ENCODE results near the gene MAP1LC3B2. TPM values are rescaled to one million over a fixed set of nuclear protein-coding genes. Genes with fewer than 3 reads are reported as not detected.

Gene MAP1LC3B2
- polyA plus RNA-seq, 1 donor from 2014 or later: 6.9 TPM

DNA sequence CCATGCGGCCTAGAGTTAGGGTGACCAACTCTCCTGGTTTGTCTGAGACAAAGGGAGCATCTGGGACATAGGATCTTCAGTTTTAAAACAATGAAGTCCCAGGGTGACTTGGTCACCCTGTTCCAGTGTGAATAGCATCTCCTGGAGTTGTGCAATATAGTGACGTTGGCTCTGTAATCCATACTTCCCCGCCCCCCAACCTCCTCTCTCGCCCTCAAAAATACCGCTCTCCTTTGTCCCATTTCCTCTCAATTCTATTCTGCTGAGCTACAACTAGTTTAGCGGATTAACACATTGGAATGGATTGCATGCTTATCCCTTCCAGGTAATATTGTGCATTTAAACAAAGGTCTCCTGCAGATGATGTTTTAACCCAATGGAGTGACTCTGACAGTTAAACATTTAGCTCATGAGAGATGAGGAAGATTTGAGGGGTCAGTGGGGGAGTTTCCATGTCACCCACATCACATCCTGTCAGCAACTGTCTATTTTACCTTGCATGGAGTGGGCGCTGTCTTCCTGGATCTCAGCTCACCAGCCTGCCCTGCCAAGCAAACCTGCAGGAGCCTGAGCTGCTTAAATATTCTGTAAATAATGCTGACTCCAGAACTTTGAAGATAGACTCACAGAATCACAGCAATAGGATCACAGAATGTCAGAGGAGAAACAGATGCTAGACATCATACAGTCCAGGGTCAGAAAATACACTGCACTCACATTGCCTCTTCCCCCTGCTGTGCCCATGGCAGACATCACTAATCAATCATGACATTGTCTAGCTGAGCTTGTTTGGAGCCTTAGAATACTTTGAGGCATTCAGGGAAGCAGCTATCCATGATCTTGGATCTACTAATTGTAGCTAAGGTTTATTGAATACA is 43.0 kb downstream of the MAP1LC3B2 start:
- Mint-ChIP-seq H3K9me3 (no peaks in the 10 kb centered on the region), H3K4me3 (no peak overlapping the region), H3K4me1 (peaks cover 0 to 7% (median 3%) of the 10 kb centered on the region in 3 donors), H3K27me3 (peaks cover 10% of the 10 kb centered on the region), H3K27ac (no peak overlapping the region), H3K36me3 (peaks cover 7% of the 10 kb centered on the region)

DNA sequence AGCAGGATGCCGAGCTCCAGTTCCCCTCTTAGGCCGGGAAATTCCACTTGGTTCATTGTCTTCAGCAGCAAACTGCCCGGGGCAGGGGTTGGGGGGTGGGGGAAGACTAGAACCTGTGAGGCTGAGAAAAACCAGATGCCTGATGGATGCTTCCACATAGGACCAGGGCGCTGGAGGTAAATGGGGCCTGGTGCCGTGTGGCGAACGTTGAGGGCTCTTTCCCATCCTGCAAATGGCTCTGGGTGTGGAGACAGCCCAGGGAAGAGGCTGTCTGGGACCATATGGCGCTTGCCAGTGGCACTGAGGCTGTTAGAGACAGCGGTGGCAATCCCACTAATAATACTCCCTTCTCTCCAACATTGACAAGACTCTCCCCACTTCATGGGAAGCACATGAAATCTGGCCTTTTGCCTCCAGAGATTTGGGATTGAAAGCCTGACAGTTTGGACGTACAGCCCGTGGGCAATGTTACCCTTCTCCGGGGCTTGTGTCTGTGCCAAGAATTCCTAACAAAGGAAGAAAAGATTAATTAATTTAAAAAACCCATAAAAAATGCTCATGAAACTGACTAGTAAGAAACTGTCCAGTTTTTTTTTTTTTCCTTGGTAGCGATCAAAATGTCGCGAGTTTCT is 44.5 kb downstream of the MAP1LC3B2 start:
- H3K4me1 Mint-ChIP-seq: peaks cover 0 to 7% (median 3%) of the 10 kb centered on the region in 3 donors
- no peak overlapping the region for H3K4me3 Mint-ChIP-seq
- peaks cover 7% of the 10 kb centered on the region for H3K36me3 Mint-ChIP-seq
- H3K27me3 Mint-ChIP-seq: peaks cover 10% of the 10 kb centered on the region
- no peak overlapping the region for H3K27ac Mint-ChIP-seq
- no peaks in the 10 kb centered on the region for H3K9me3 Mint-ChIP-seq

DNA sequence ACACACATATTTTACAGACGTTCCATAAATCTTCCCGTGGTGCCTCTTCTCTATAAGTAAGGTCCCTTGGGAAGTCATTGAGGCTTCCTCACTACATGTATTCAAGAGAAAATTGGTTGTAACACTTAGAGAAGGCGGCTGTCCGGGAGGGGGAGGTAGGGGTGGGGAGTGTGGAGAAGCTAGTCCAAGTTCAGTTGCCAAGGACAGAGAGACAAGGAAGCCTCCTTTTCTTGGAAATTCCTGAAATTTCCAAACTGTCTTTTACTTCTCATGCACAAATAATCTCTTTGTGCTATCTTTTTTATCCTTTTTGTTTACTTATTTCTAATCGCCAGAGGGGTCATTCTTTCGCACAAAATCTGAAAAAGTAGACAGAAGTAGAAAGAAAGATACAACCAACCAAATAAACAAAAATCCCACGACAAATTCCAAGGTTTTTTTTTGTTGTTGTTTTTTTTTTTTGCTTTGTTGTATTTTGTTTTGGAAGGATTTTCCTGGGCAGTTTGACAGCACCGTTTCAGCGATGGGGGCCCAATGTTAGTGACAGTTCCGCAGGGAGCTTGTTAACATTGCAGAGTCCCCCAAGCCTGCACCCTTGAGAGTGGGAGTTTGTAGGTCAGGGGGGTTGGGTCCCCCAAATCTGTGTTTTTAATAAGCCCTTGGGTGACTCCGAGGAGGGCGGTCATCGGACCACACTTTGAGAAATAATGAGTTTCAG is 45.2 kb downstream of the MAP1LC3B2 start:
- Mint-ChIP-seq H3K27me3 (peaks cover 10% of the 10 kb centered on the region), H3K36me3 (peaks cover 7% of the 10 kb centered on the region), H3K4me1 (peaks cover 0 to 5% (median 3%) of the 10 kb centered on the region in 3 donors), H3K4me3 (no peak overlapping the region), H3K27ac (no peak overlapping the region), H3K9me3 (no peaks in the 10 kb centered on the region)

DNA sequence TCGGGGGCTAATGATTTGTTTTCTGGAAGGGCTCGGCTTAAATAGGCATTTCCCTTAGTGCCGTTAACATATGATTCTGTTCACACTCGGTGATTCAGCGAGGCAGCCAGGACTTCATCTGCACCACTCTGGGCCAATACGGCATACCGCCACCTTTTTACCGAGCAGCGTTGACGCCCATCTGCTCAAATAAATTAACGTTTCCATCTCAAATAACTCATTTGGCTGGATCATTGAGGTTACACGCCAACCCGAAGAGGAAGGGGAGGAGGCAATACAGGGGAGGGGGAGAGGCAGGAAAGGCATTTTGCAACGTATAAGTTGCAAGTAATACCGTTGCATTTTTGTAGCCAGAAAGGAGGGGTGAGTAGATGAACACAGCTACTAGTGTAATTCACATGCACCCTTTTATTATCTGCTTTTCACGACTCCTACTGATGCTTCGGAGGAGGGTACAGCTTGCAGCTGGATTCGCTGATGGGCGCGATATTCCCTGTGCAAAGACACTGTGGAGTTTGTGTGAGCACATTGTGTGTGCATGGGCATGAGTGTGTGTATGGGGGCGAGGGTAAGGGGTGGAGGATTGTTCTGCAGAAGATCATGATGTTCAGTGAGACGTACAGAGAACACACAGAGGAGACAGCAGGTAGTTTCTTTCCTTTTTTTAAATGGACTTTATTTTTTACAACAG is 45.9 kb downstream of the MAP1LC3B2 start:
- H3K4me1 Mint-ChIP-seq: peaks cover 0 to 3% (median 2%) of the 10 kb centered on the region in 3 donors
- H3K36me3 Mint-ChIP-seq: peaks cover 7% of the 10 kb centered on the region
- no peak overlapping the region for H3K27ac Mint-ChIP-seq
- H3K9me3 Mint-ChIP-seq: no peaks in the 10 kb centered on the region
- H3K27me3 Mint-ChIP-seq: peaks cover 10% of the 10 kb centered on the region
- H3K4me3 Mint-ChIP-seq: no peak overlapping the region

DNA sequence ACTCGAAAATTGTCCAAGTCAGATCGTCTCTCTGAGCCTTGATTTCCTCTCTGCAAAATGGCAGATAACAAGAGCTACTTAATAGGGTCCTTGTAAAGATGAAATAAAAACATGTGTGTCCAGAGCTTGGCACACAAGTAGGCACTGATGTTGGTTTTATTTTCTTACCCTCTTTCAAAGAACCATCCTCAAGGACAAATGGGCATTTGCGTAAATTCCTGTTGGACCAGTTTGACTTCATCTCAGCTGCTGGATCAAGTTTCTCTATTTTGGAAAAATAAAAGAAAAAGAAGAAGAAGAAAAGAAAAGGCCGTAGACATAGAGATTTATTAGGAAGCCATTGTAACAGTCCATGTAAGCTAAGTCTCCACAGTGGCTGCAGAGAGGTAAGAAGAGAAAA is 47.2 kb downstream of the MAP1LC3B2 start:
- Mint-ChIP-seq H3K27ac (no peak overlapping the region), H3K4me3 (no peak overlapping the region), H3K4me1 (peaks cover 3 to 6% (median 4%) of the 10 kb centered on the region in 3 donors), H3K9me3 (no peaks in the 10 kb centered on the region), H3K27me3 (peaks cover 10% of the 10 kb centered on the region), H3K36me3 (peaks cover 9% of the 10 kb centered on the region)

DNA sequence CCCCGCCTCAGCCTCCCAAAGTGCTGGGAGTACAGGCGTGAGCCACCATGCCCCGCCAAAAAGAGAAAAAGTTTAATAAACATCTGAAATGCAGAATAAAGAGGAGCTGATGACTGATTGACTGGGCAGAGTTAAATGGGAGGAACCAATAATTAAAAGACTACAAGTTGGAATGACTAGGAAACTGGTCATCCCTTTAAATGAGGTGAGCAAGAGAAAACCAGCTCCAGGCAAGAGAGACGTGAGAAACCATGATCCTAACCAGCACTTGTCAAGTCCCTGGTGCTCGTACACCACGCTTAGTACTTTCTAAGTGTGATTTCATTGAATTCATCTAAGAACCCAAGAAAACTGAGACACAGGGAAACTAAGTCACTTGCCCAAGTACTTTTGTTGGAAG is 47.9 kb downstream of the MAP1LC3B2 start:
- H3K27ac Mint-ChIP-seq: no peak overlapping the region
- no peak overlapping the region for H3K4me3 Mint-ChIP-seq
- H3K9me3 Mint-ChIP-seq: no peaks in the 10 kb centered on the region
- H3K36me3 Mint-ChIP-seq: peaks cover 9% of the 10 kb centered on the region
- peaks cover 3 to 6% (median 4%) of the 10 kb centered on the region in 3 donors for H3K4me1 Mint-ChIP-seq
- peaks cover 10% of the 10 kb centered on the region for H3K27me3 Mint-ChIP-seq

DNA sequence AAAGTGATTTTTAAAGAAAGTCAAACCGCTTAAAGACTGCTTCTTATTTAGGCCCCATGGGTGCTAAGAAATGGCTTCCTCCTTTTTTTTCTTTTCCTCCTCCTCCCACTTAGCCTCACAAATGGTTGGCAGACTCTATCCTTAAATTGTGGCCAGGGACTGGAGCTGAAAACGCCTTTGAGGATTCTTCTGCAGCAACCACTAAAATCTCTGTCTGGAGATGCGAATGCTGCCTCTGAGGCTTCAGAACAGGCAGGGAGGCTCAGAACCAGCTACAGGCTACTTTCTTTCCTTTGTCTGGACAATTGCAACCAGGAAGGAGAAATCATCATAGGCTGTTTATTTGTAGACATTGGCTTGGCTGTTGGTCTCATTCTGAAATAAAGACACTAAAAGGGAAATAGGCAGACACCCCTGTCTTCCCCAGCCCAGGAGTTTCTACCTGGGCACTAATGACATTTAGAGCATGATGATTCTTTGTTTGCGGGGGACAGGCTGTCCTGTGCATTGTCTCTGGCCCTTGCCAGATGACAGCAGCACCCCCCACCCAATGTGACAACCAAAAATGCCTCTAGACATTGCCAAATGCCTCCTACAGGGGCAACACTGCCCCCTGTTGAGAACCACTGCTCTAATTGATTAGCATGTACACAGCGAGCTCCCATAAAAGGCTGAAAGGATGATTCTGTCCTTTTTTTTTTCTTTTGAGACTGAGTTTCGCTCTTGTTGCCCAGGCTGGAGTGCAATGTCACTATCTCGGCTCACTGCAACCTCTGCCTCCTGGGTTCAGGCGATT is 50.3 kb downstream of the MAP1LC3B2 start:
- Mint-ChIP-seq H3K27ac (no peak overlapping the region), H3K4me3 (peak overlapping the region in 1 of 4 donors; percentile 5), H3K9me3 (no peaks in the 10 kb centered on the region), H3K36me3 (peaks cover 9% of the 10 kb centered on the region), H3K27me3 (peaks cover 16% of the 10 kb centered on the region), H3K4me1 (peaks cover 3 to 6% (median 4%) of the 10 kb centered on the region in 3 donors)

DNA sequence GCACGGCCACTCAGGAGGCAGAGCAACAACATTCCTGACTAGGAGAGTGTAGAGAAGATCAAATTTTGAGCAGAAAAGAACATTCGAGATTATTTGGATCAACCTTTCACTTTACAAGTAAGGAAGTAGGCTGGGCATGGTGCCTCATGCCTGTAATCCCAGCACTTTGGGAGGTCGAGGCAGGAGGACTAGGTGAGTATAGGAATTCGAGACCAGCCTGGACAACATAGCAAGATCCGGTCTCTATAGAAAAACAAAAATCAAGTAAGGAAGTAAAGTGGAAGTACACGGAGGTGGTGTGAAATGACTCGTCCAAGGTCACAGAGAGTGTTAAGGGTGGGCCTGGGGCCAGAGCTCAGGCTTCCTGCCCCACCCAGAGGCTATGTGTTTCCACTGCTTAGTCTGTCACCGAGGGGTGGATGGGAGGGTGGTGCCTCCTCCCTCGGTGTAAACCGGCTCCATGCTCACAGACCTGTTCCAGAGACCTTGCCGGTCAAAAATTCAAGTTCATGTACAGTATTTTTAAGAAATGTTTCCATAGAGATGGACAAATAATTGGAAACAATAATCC is 51.9 kb downstream of the MAP1LC3B2 start:
- H3K27me3 Mint-ChIP-seq: peaks cover 6% of the 10 kb centered on the region
- no peaks in the 10 kb centered on the region for H3K9me3 Mint-ChIP-seq
- peaks cover 0 to 6% (median 2%) of the 10 kb centered on the region in 3 donors for H3K4me1 Mint-ChIP-seq
- no peak overlapping the region for H3K27ac Mint-ChIP-seq
- peaks cover 7% of the 10 kb centered on the region for H3K36me3 Mint-ChIP-seq
- no peak overlapping the region for H3K4me3 Mint-ChIP-seq

DNA sequence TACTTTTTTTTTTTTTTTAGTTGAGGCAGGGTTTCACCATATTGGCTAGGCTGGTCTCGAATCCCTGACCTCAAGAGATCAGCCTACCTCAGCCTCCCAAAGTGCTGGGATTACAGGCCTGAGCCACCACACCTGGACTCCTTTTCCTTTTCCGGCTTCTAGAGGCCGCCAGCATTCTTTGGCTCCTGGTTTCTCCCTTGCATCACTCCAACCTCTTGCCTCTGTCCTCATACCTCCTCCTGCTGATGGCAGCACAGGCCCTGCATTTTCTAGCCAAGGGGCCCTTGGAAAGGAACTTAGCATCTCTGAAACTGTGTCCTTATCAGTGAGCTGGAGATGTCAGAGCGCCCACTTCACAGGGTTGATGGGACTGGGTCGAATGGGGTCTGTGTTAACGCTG is 53.3 kb downstream of the MAP1LC3B2 start:
- H3K4me1 Mint-ChIP-seq: peaks cover 0 to 6% (median 2%) of the 10 kb centered on the region in 3 donors
- peaks cover 6% of the 10 kb centered on the region for H3K27me3 Mint-ChIP-seq
- H3K4me3 Mint-ChIP-seq: no peak overlapping the region
- H3K9me3 Mint-ChIP-seq: peaks cover 0 to 1% (median 0%) of the 10 kb centered on the region in 3 donors
- H3K27ac Mint-ChIP-seq: no peak overlapping the region
- peaks cover 3% of the 10 kb centered on the region for H3K36me3 Mint-ChIP-seq

DNA sequence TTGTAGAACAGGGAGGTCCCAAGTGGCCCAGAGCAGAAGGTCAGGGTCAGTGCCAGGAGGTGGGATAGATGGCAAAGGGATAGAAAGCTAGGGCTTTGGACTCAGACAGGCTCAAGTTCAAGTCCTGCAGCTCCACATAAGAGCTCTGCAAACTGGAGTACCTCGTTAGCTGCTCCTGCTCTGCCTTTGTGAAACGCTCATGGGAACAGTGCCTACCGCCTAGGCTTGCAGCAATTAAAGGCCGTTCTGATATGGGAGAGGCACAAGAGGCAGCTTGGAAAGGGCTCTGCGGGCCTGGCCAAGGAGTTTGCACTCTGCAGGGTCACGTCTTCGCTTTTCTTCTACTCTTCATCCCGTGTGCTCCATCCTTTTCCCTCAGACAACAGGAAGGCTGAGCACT is 54.1 kb downstream of the MAP1LC3B2 start:
- Mint-ChIP-seq H3K4me3 (no peak overlapping the region), H3K27ac (peak overlapping the region in 1 of 3 donors; percentile 59), H3K9me3 (peaks cover 0 to 1% (median 0%) of the 10 kb centered on the region in 3 donors), H3K27me3 (peaks cover 6% of the 10 kb centered on the region), H3K36me3 (peaks cover 3% of the 10 kb centered on the region), H3K4me1 (peaks cover 0 to 6% (median 2%) of the 10 kb centered on the region in 3 donors)

DNA sequence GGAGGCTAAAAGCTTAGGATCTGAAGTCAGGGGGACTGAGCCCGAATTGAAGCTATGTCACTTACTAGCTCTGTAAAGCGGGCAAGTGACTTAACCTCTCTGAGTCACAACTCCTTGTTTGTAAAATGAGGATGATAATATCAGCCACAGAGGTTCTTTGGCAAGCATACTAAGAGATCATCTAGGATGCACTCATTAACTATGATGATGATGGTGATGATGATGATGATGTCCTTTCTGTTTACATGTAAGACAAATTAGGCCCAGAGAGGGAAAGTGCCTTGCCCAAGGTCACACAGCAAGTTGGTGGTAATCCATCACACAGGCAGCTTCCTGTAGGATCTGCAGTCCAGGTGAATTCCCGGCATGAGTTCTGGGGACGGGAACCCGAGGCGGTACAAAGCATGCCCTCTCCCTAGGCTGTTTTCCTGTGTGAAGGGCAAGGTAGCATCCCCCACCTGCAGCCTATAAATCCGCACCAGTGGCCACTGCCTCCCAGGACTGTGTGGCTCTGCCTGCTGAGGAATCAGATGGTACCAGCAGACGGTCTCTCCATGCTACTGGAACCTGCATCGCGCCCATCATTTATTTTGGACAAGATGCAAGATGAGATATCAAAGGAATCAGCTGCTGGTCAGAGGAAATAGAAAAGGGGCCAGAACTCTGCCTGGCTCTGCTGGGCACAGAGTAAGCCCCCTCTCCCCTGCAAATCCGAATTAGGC is 55.2 kb downstream of the MAP1LC3B2 start:
- Mint-ChIP-seq H3K9me3 (peaks cover 0 to 1% (median 0%) of the 10 kb centered on the region in 3 donors), H3K4me3 (no peak overlapping the region), H3K4me1 (peaks cover 0 to 6% (median 2%) of the 10 kb centered on the region in 3 donors), H3K27ac (no peak overlapping the region), H3K36me3 (peaks cover 3% of the 10 kb centered on the region), H3K27me3 (peaks cover 8% of the 10 kb centered on the region)

DNA sequence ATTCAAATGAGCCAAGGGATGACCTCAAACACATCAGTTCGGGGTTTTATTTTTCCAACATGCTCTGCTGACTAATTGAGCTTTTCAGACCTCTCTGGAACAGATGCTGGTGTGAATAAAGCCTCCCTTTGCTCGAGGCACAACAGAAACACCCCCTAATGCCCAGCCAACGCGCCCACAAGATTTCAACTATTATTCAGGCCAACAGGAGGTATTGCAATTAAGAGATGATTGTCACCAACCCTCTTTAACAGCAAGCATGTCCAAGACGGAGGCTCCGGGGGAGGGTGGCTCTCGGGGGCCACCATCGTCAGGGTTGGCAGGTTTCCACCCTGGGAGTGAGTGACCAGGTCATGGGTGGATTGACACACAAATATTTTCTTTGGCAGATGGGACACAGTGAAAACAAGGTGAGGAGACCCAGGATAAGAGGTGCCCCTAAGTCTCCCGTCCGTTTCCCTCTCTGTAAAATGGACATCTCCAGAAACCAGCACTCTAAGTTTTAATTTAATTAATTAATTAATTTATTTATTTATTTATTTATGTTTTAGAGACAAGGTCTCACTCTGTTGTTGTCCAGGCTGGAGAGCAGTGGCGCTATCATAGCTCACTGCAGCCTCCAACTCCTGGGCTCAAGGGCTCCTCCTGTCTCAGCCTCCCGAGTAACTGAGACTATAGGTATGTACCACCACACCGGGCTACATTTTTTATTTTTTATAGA is 56.1 kb downstream of the MAP1LC3B2 start:
- Mint-ChIP-seq H3K9me3 (peaks cover 0 to 1% (median 0%) of the 10 kb centered on the region in 3 donors), H3K4me1 (peaks cover 0 to 6% (median 2%) of the 10 kb centered on the region in 3 donors), H3K27me3 (peaks cover 8% of the 10 kb centered on the region), H3K27ac (no peak overlapping the region), H3K4me3 (no peak overlapping the region), H3K36me3 (peaks cover 3% of the 10 kb centered on the region)
